CD14-positive monocyte (primary cell): ENCODE data around the gene UNC5C. TPM values are rescaled to one million over a fixed set of nuclear protein-coding genes. Genes with fewer than 3 reads are reported as not detected.
"Not testable (repeated sequence)": the region's sequence is repeated elsewhere in the genome, so short reads cannot be mapped to it uniquely, and the experiment has no call there.

ENCODE experiments used
- DNase-seq, 3 donors: peaks; one replicate each; pipeline ENCODE4 v3.0.0-alpha.2; 2011 to 2022
- H2AFZ ChIP-seq: 2 replicates; pipeline ENCODE4 v1.6.0; 2012; ENCODE audit warnings: mild to moderate bottlenecking, low read depth, low read length, inconsistent platforms; ENCODE audit not compliant: insufficient read depth, poor library complexity, severe bottlenecking
- H3K27ac ChIP-seq, 2 donors: 1 replicate in 1 of 2; 2 replicates in 1 of 2; pipeline ENCODE4 v1.5.1; 2012 to 2013; ENCODE audit warnings: low read length in 2 of 2, control low read depth in 1 of 2, inconsistent platforms in 1 of 2, low read depth in 1 of 2, mild to moderate bottlenecking in 1 of 2
- H3K27me3 ChIP-seq, 2 donors: one replicate each; pipeline versions ENCODE4 v1.6.0 to v1.6.1; 2011 to 2013; ENCODE audit warnings: low read length in 2 of 2; ENCODE audit not compliant: control insufficient read depth in 2 of 2, insufficient read depth in 2 of 2
- H3K36me3 ChIP-seq, 2 donors: replicated peaks in 1 of 2; 1 replicate in 1 of 2; 2 replicates in 1 of 2; pipeline versions ENCODE4 v1.5.1 to v1.6.1; 2012 to 2013; ENCODE audit warnings: low read length in 2 of 2, control low read depth in 1 of 2, inconsistent platforms in 1 of 2, mild to moderate bottlenecking in 1 of 2; ENCODE audit not compliant: insufficient read depth in 2 of 2, control insufficient read depth in 1 of 2
- H3K4me1 ChIP-seq, 2 donors: 1 replicate in 1 of 2; 2 replicates in 1 of 2; pipeline versions ENCODE4 v1.5.1 to v1.6.1; 2012 to 2013; ENCODE audit warnings: low read length in 2 of 2, control low read depth in 1 of 2, inconsistent platforms in 1 of 2, mild to moderate bottlenecking in 1 of 2, moderate library complexity in 1 of 2; ENCODE audit not compliant: insufficient read depth in 2 of 2, control insufficient read depth in 1 of 2
- H3K4me2 ChIP-seq: replicated peaks from 2 replicates; pipeline ENCODE3; 2012; ENCODE audit warnings: low read length, moderate library complexity, mild to moderate bottlenecking; ENCODE audit not compliant: poor library complexity, severe bottlenecking; ENCODE audit errors: extremely low read depth
- H3K4me3 ChIP-seq, 3 experiments: fragments of 200-600 bp in 1 of 3; sonication (generic) in 1 of 3; replicated peaks in 1 of 3; 1 replicate in 2 of 3; 2 replicates in 1 of 3; pipeline ENCODE4 v1.5.1; 2011 to 2013; ENCODE audit warnings: low read length in 3 of 3, mild to moderate bottlenecking in 3 of 3, control low read depth in 2 of 3, low read depth in 2 of 3, inconsistent platforms in 1 of 3, moderate library complexity in 1 of 3
- H3K79me2 ChIP-seq: 2 replicates; pipeline ENCODE4 v1.6.0; 2012; ENCODE audit warnings: mild to moderate bottlenecking, control low read depth, inconsistent platforms, low read length, moderate library complexity; ENCODE audit not compliant: insufficient read depth
- H3K9ac ChIP-seq: 2 replicates; pipeline ENCODE4 v1.6.0; 2017; ENCODE audit warnings: low read length, mild to moderate bottlenecking; ENCODE audit not compliant: insufficient read depth, poor library complexity, severe bottlenecking
- H3K9me3 ChIP-seq, 2 donors: replicated peaks in 1 of 2; 1 replicate in 1 of 2; 2 replicates in 1 of 2; pipeline versions ENCODE4 v1.5.1 to v1.6.1; 2012 to 2013; ENCODE audit warnings: low read length in 2 of 2, control low read depth in 1 of 2; ENCODE audit not compliant: control insufficient read depth in 1 of 2, insufficient read depth in 1 of 2
- H4K20me1 ChIP-seq: 2 replicates; pipeline ENCODE4 v1.6.0; 2012; ENCODE audit warnings: mild to moderate bottlenecking, low read length, control low read depth, moderate library complexity; ENCODE audit not compliant: insufficient read depth
- H3K27ac Mint-ChIP-seq, 7 donors: one replicate each; pipeline ENCODE4 v1.8.0; 2020; ENCODE audit warnings: mild to moderate bottlenecking in 7 of 7, mixed read lengths in 7 of 7, moderate library complexity in 6 of 7, inconsistent platforms in 2 of 7
- H3K27me3 Mint-ChIP-seq, 3 donors: one replicate each; pipeline ENCODE4 v1.8.0; 2021 to 2022; ENCODE audit warnings: low read depth in 3 of 3, mild to moderate bottlenecking in 3 of 3, mixed read lengths in 3 of 3, moderate library complexity in 3 of 3, inconsistent platforms in 1 of 3
- H3K36me3 Mint-ChIP-seq, 2 donors: one replicate each; pipeline ENCODE4 v1.8.0; 2020; ENCODE audit warnings: mixed read lengths in 2 of 2, inconsistent platforms in 1 of 2, mild to moderate bottlenecking in 1 of 2
- H3K4me1 Mint-ChIP-seq: one replicate; pipeline ENCODE4 v1.8.0; 2020; ENCODE audit warnings: mild to moderate bottlenecking, mixed read lengths
- H3K4me3 Mint-ChIP-seq, 2 donors: one replicate each; pipeline ENCODE4 v1.8.0; 2020; ENCODE audit warnings: mild to moderate bottlenecking in 2 of 2, mixed read lengths in 2 of 2, moderate library complexity in 1 of 2
- H3K9me3 Mint-ChIP-seq, 7 donors: one replicate each; pipeline ENCODE4 v1.8.0; 2020 to 2022; ENCODE audit warnings: mixed read lengths in 7 of 7, mild to moderate bottlenecking in 6 of 7, moderate library complexity in 6 of 7, inconsistent platforms in 2 of 7
- CTCF ChIP-seq: fragments of 200-600 bp; IDR thresholded peaks from one replicate; pipeline ENCODE4 v1.8.0; 2022; ENCODE audit warnings: antibody characterized with exemption, mild to moderate bottlenecking
- WGBS: methylation state at CpG from one replicate; pipeline ENCODE4 v1.1.5; 2013; ENCODE audit warnings: missing lambda C conversion rate; ENCODE audit not compliant: insufficient coverage; 5-methylcytosine and 5-hydroxymethylcytosine counted together
- intact Hi-C, 2 donors: fragments of 100-400 bp; cut with micrococcal nuclease; formaldehyde crosslinking; loops; one replicate each; pipeline versions ENCODE4 v1.15.0 to v1.15.1; 2023
- polyA plus RNA-seq, 3 donors: library from polyadenylated mRNA; depleted of rRNA in 1 of 3; unstranded in 2 of 3; stranded (reverse) in 1 of 3; fragments of 300-500 nt in 2 of 3; fragments of >200 nt in 1 of 3; fragmentation: Illumina TruSeq in 2 of 3; gene quantifications; 1 replicate in 2 of 3; 2 replicates in 1 of 3; pipeline ENCODE4 v1.2.3, GENCODE V29; 2012 to 2021

The UNC5C gene
- polyA plus RNA-seq, 3 donors = 0.03 TPM; not detected in 2

- Histone ChIP-seq H3K79me2 (no peaks in the 10 kb centered on the region), H3K4me1 (no peaks in the 10 kb centered on the region), H3K36me3 (no peaks in the 10 kb centered on the region), H3K9me3 (peaks cover 4 to 16% of the 10 kb centered on the region in 2 donors), H3K27ac (no peak overlapping the region), H3K4me3 (no peak overlapping the region), H3K9ac (no peak overlapping the region), H4K20me1 (no peaks in the 10 kb centered on the region), H3K27me3 (no peaks in the 10 kb centered on the region), H3K4me2 (no peak overlapping the region), H2AFZ (no peak overlapping the region)
- Mint-ChIP-seq H3K27me3 (no peaks in the 10 kb centered on the region), H3K4me3 (no peak overlapping the region), H3K36me3 (no peaks in the 10 kb centered on the region), H3K9me3 (peaks cover 6 to 14% (median 10%) of the 10 kb centered on the region in 7 donors), H3K4me1 (peaks cover 3% of the 10 kb centered on the region), H3K27ac (no peak overlapping the region)
- no peak for TF ChIP-seq CTCF
- DNase-seq = no peak
- intact Hi-C loops = no loop called here
- no CpG with 5 or more reads among the region's 2 CpGs for whole genome bisulfite sequencing
Measured at GRCh38 chr4:95178938-95179337, 369.8 kb downstream of the UNC5C start.

DNA sequence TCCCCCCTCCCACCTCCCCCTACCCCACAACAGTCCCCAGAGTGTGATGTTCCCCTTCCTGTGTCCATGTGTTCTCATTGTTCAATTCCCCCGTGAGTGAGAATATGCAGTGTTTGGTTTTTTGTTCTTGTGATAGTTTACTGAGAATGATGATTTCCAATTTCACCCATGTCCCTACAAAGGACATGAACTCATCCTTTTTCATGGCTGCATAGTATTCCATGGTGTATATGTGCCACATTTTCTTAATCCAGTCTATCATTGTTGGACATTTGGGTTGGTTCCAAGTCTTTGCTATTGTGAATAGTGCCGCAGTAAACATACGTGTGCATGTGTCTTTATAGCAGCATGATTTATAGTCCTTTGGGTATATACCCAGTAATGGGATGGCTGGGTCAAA, 377.4 kb downstream of the UNC5C start:
- H3K36me3 ChIP-seq, H3K27ac ChIP-seq, H4K20me1 ChIP-seq, H3K27ac Mint-ChIP-seq, H3K79me2 ChIP-seq, H3K4me1 ChIP-seq, DNase-seq, H3K4me3 ChIP-seq, H2AFZ ChIP-seq, H3K4me3 Mint-ChIP-seq, H3K27me3 Mint-ChIP-seq, H3K27me3 ChIP-seq, intact Hi-C loops, H3K4me2 ChIP-seq, H3K9ac ChIP-seq, H3K4me1 Mint-ChIP-seq, H3K9me3 Mint-ChIP-seq, H3K9me3 ChIP-seq, H3K36me3 Mint-ChIP-seq: not testable (repeated sequence)
- no CpG with 5 or more reads among the region's 3 CpGs for WGBS
